Caco-2 (cell line): ENCODE results near the gene TRPM6. TPM values are rescaled to one million over a fixed set of nuclear protein-coding genes. Genes with fewer than 3 reads are reported as not detected.

ENCODE experiments used
- BruUV-seq: library from RNA; stranded (reverse); fragments of 400-500 nt; replicated peaks from 2 replicates; lab custom pipeline; 2021; lab: Mats Ljungman, UMichigan
- CTCF ChIA-PET: fragments of 300-600 bp; sonication (Branson Sonifier 250); formaldehyde crosslinking; loops from one replicate; lab custom pipeline; 2022; ENCODE audit warnings: antibody characterized with exemption; lab: Charles Lee
- POLR2A ChIA-PET: fragments of 300-600 bp; sonication (Branson Sonifier 250); formaldehyde crosslinking; loops from one replicate; lab custom pipeline; 2022; ENCODE audit warnings: antibody characterized with exemption; lab: Charles Lee
- DNase-seq, 2 experiments: peaks; one replicate each; pipeline versions ENCODE4 v3.0.0 to v3.0.0-alpha.2; 2020 to 2022
- H3K27me3 ChIP-seq: replicated peaks from 2 replicates; pipeline ENCODE4 v1.6.0; 2011; ENCODE audit warnings: low read length; ENCODE audit not compliant: control insufficient read depth, insufficient read depth
- H3K36me3 ChIP-seq: 2 replicates; pipeline ENCODE4 v1.5.1; 2011; ENCODE audit warnings: low read length; ENCODE audit not compliant: control insufficient read depth, insufficient read depth
- H3K4me1 ChIP-seq: fragments of 250-450 bp; sonication (Bioruptor Pico); 2 replicates; pipeline ENCODE4 v1.5.1; 2020; ENCODE audit warnings: mild to moderate bottlenecking
- H3K4me3 ChIP-seq: 2 replicates; pipeline ENCODE4 v1.5.1; 2011; ENCODE audit warnings: low read depth, mild to moderate bottlenecking, control low read depth, low read length
- H3K9me3 ChIP-seq: fragments of 250-450 bp; sonication (Bioruptor Pico); 2 replicates; pipeline ENCODE4 v1.5.1; 2020; ENCODE audit warnings: mild to moderate bottlenecking, moderate library complexity
- H3K27ac Mint-ChIP-seq: one replicate; pipeline ENCODE4 v1.8.0; 2022; ENCODE audit warnings: mixed read lengths; ENCODE audit not compliant: unreplicated experiment
- H3K27me3 Mint-ChIP-seq: one replicate; pipeline ENCODE4 v1.8.0; 2022; ENCODE audit warnings: mixed read lengths; ENCODE audit not compliant: insufficient read depth, unreplicated experiment
- H3K36me3 Mint-ChIP-seq: one replicate; pipeline ENCODE4 v1.8.0; 2022; ENCODE audit warnings: mild to moderate bottlenecking, mixed read lengths; ENCODE audit not compliant: insufficient read depth, unreplicated experiment
- H3K4me1 Mint-ChIP-seq: one replicate; pipeline ENCODE4 v1.8.0; 2022; ENCODE audit warnings: low read depth, mixed read lengths; ENCODE audit not compliant: unreplicated experiment
- H3K4me3 Mint-ChIP-seq: one replicate; pipeline ENCODE4 v1.8.0; 2022; ENCODE audit warnings: mild to moderate bottlenecking, moderate library complexity, mixed read lengths; ENCODE audit not compliant: unreplicated experiment
- H3K9me3 Mint-ChIP-seq: one replicate; pipeline ENCODE4 v1.8.0; 2022; ENCODE audit warnings: mixed read lengths; ENCODE audit not compliant: unreplicated experiment
- intact Hi-C: fragments of 100-400 bp; cut with micrococcal nuclease; formaldehyde crosslinking; loops from one replicate; pipeline ENCODE4 v1.10.0; 2022; ENCODE audit not compliant: unreplicated experiment
- total RNA-seq: library from RNA; stranded (reverse); gene quantifications from 2 replicates; pipeline ENCODE4 v1.2.3, GENCODE V29; 2022
- TF ChIP-seq, protein P1 (sequence below), 2 experiments: fragments of 200-600 bp in 1 of 2; IDR thresholded peaks; 1 replicate in 1 of 2; 2 replicates in 1 of 2; pipeline versions ENCODE4 v1.5.1 to v1.8.0; 2011 to 2022; ENCODE audit warnings: antibody characterized with exemption in 1 of 2, control low read depth in 1 of 2, inconsistent platforms in 1 of 2, low read depth in 1 of 2, low read length in 1 of 2, mild to moderate bottlenecking in 1 of 2, moderate library complexity in 1 of 2; ENCODE audit not compliant: insufficient read depth in 1 of 2, severe bottlenecking in 1 of 2, unreplicated experiment in 1 of 2

TRPM6 gene
- total RNA-seq, 1 experiment from 2014 or later: 5.0 TPM

DNA sequence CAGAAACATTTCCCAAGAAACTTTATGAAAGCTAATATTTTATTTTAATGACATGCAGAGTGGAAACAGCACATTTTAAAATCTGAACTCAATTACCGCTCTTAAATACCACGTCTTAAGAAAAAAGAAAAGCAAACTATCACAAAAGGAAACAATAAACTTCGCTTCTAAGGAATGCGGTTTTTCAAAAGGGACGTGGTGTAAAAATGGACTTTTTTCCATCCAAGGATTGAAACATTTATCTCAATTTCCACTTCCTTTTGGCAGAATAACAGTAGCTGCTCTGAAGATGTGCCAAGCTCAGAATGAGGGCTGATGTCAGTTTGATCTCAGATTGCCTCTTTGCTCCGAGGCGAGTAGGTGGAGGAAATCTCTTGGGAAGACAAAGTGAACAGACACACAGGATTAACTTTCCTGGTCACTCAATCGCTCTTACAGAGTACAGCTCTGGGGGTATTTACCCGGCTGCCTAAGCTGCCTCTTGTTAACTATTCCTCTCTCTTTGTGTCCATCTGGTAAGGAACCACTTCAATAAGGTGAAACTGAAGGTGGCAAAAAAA is 158.5 kb downstream of the TRPM6 start:
- H3K27ac Mint-ChIP-seq: no peak overlapping the region
- H3K27me3 ChIP-seq: no peaks in the 10 kb centered on the region
- DNase-seq: no peak
- no peaks in the 10 kb centered on the region for H3K4me1 Mint-ChIP-seq
- H3K4me1 ChIP-seq: no peaks in the 10 kb centered on the region
- no peak overlapping the region for H3K4me3 Mint-ChIP-seq
- no peaks in the 10 kb centered on the region for H3K36me3 Mint-ChIP-seq
- no peaks in the 10 kb centered on the region for H3K27me3 Mint-ChIP-seq
- TF ChIP-seq, protein P1, sequence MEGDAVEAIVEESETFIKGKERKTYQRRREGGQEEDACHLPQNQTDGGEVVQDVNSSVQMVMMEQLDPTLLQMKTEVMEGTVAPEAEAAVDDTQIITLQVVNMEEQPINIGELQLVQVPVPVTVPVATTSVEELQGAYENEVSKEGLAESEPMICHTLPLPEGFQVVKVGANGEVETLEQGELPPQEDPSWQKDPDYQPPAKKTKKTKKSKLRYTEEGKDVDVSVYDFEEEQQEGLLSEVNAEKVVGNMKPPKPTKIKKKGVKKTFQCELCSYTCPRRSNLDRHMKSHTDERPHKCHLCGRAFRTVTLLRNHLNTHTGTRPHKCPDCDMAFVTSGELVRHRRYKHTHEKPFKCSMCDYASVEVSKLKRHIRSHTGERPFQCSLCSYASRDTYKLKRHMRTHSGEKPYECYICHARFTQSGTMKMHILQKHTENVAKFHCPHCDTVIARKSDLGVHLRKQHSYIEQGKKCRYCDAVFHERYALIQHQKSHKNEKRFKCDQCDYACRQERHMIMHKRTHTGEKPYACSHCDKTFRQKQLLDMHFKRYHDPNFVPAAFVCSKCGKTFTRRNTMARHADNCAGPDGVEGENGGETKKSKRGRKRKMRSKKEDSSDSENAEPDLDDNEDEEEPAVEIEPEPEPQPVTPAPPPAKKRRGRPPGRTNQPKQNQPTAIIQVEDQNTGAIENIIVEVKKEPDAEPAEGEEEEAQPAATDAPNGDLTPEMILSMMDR (IDR thresholded peaks at IDR 0.05; ENCODE audit: insufficient read depth in 1 of 2, low read depth in 1 of 2, low read length in 1 of 2, severe bottlenecking in 1 of 2, unreplicated experiment in 1 of 2): no peak
- H3K4me3 ChIP-seq: no peak overlapping the region
- BruUV-seq: no TSS peak
- ChIA-PET POLR2A (no interaction called here), CTCF (no interaction called here)
- intact Hi-C loops: no loop called here
- no peaks in the 10 kb centered on the region for H3K9me3 ChIP-seq
- no peaks in the 10 kb centered on the region for H3K36me3 ChIP-seq
- H3K9me3 Mint-ChIP-seq: no peaks in the 10 kb centered on the region

DNA sequence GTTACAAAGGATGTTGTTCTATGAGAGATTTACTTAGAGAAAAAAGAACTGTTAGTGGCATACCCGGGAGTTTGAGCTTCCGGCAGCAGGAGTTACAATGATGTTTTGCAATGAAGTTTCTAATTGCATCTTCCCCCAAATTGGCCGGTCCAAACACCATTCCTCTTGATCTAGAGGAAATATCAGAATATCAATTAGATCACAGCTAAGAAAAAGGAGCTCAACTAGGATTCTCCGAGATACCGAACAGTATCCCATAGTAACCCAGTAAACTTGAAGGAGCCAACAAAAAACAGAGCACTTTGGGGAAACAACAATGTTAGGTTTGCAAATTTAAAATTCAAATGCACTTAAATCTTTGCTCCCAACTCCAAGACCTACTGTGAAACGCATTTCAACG is 159.5 kb downstream of the TRPM6 start:
- no peak overlapping the region for H3K4me3 Mint-ChIP-seq
- no peaks in the 10 kb centered on the region for H3K9me3 ChIP-seq
- H3K4me1 ChIP-seq: no peaks in the 10 kb centered on the region
- intact Hi-C loops: no loop called here
- no peaks in the 10 kb centered on the region for H3K27me3 ChIP-seq
- no TSS peak for BruUV-seq
- TF ChIP-seq, protein P1 (IDR thresholded peaks at IDR 0.05; ENCODE audit: insufficient read depth in 1 of 2, low read depth in 1 of 2, low read length in 1 of 2, severe bottlenecking in 1 of 2, unreplicated experiment in 1 of 2): no peak
- no peak overlapping the region for H3K4me3 ChIP-seq
- H3K4me1 Mint-ChIP-seq: no peaks in the 10 kb centered on the region
- H3K36me3 ChIP-seq: no peaks in the 10 kb centered on the region
- ChIA-PET CTCF (no interaction called here), POLR2A (no interaction called here)
- no peak for DNase-seq
- H3K9me3 Mint-ChIP-seq: no peaks in the 10 kb centered on the region
- H3K27ac Mint-ChIP-seq: no peak overlapping the region
- no peaks in the 10 kb centered on the region for H3K36me3 Mint-ChIP-seq
- H3K27me3 Mint-ChIP-seq: no peaks in the 10 kb centered on the region

GRCh38 chr9:74726581-74726980 is 161.1 kb downstream of the TRPM6 start:
- H3K4me3 ChIP-seq: no peak overlapping the region
- H3K9me3 ChIP-seq: no peaks in the 10 kb centered on the region
- DNase-seq: no peak
- Mint-ChIP-seq H3K9me3 (no peaks in the 10 kb centered on the region), H3K27ac (no peak overlapping the region), H3K4me3 (no peak overlapping the region), H3K4me1 (no peaks in the 10 kb centered on the region), H3K36me3 (no peaks in the 10 kb centered on the region), H3K27me3 (no peaks in the 10 kb centered on the region)
- BruUV-seq: no TSS peak
- ChIA-PET POLR2A (no interaction called here), CTCF (no interaction called here)
- intact Hi-C loops: no loop called here
- TF ChIP-seq, protein P1 (IDR thresholded peaks at IDR 0.05; ENCODE audit: insufficient read depth in 1 of 2, low read depth in 1 of 2, low read length in 1 of 2, severe bottlenecking in 1 of 2, unreplicated experiment in 1 of 2): no peak
- no peaks in the 10 kb centered on the region for H3K4me1 ChIP-seq
- no peaks in the 10 kb centered on the region for H3K36me3 ChIP-seq
- H3K27me3 ChIP-seq: no peaks in the 10 kb centered on the region
